Right atrium auricular region (tissue), 2 donors: ENCODE results near the gene VRK1. TPM values are rescaled to one million over a fixed set of nuclear protein-coding genes. Genes with fewer than 3 reads are reported as not detected.

ENCODE experiments used
- DNase-seq: peaks from one replicate; pipeline ENCODE4 v3.0.0-alpha.2; 2019; ENCODE audit warnings: low spot score
- H3K27ac ChIP-seq, 2 donors: fragments of 200-600 bp; sonication (generic); 1 replicate in 1 of 2; 2 replicates in 1 of 2; pipeline ENCODE4 v1.5.1; 2016 to 2019
- H3K27me3 ChIP-seq, 2 donors: fragments of 200-600 bp; sonication (generic); one replicate each; pipeline versions ENCODE4 v1.5.1 to v1.6.0; 2017 to 2019
- H3K36me3 ChIP-seq: fragments of 200-600 bp; sonication (generic); one replicate; pipeline ENCODE4 v1.5.1; 2016
- H3K4me1 ChIP-seq, 2 donors: fragments of 200-600 bp; sonication (generic); one replicate each; pipeline versions ENCODE4 v1.5.1 to v1.6.0; 2017 to 2019
- H3K4me3 ChIP-seq, 2 donors: fragments of 200-600 bp; sonication (generic); 1 replicate in 1 of 2; 2 replicates in 1 of 2; pipeline ENCODE4 v1.5.1; 2017 to 2019; ENCODE audit warnings: mild to moderate bottlenecking in 1 of 2, moderate library complexity in 1 of 2
- H3K9me3 ChIP-seq, 2 donors: fragments of 200-600 bp; sonication (generic); one replicate each; pipeline ENCODE4 v1.5.1; 2019
- total RNA-seq, 2 donors: library from RNA; depleted of rRNA; stranded (reverse); fragments of >200 nt; gene quantifications; one replicate each; pipeline ENCODE4 v1.1.0, GENCODE V29; 2016
- TF ChIP-seq, protein P1 (sequence below), 2 donors: fragments of 200-600 bp; sonication (generic); IDR thresholded peaks; one replicate each; pipeline ENCODE4 v1.5.1; 2019; ENCODE audit warnings: antibody characterized with exemption in 2 of 2

Gene VRK1
- total RNA-seq, 2 donors from 2014 or later: 8.7 to 10.0 TPM

DNA sequence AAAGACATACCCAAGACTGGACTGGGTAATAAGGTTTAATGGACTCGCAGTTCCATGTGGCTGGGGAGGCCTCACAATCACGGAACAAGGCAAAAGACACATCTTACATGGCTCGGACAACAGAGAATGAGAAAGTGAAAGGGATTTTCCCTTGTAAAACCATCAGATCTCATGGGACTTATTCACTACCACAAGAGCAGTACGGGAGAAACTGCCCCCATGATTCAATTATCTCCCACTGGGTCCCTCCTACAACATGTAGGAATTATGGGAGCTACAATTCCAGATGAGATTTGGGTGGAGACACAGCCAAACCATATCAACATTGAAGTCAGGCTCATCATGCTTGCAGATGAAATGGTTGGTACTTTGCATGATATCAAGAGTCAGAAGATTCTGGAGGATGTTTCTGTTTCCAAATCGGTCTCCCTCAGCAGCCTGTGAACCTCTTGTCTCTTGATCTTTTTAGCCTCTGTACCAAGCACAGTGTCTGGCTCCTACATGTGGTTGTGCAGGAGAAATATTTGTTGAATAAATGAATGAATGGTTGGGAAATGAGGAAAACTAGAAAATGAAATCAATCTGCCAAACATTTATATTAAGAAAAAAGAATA lies 98.6 kb downstream of the VRK1 start:
- TF ChIP-seq, protein P1, sequence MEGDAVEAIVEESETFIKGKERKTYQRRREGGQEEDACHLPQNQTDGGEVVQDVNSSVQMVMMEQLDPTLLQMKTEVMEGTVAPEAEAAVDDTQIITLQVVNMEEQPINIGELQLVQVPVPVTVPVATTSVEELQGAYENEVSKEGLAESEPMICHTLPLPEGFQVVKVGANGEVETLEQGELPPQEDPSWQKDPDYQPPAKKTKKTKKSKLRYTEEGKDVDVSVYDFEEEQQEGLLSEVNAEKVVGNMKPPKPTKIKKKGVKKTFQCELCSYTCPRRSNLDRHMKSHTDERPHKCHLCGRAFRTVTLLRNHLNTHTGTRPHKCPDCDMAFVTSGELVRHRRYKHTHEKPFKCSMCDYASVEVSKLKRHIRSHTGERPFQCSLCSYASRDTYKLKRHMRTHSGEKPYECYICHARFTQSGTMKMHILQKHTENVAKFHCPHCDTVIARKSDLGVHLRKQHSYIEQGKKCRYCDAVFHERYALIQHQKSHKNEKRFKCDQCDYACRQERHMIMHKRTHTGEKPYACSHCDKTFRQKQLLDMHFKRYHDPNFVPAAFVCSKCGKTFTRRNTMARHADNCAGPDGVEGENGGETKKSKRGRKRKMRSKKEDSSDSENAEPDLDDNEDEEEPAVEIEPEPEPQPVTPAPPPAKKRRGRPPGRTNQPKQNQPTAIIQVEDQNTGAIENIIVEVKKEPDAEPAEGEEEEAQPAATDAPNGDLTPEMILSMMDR (IDR thresholded peaks at IDR 0.05): no peak
- no peak overlapping the region for H3K4me3 ChIP-seq

DNA sequence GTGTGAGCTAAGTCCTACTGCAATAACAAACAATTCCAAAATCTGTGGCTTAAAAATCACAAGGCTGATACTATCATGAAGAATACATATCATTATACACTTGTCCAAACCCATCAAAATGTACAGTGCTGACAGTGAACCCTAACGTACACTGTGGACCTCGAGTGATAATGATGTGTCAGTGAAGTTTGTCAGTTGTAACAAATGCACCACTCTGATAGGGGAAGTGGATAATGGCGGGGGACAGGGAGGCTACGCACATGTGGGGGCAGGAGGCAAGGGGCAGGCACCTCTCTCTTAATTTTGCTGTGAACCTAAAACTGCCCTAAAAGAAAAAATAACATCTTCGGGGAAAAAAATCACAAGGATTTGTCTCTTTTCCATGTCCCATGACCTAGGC lies 100.0 kb downstream of the VRK1 start:
- H3K27ac ChIP-seq: no peak overlapping the region
- H3K4me1 ChIP-seq: no peaks in the 10 kb centered on the region
- H3K27me3 ChIP-seq: no peaks in the 10 kb centered on the region
- H3K4me3 ChIP-seq: no peak overlapping the region
- no peaks in the 10 kb centered on the region for H3K9me3 ChIP-seq
- TF ChIP-seq, protein P1 (IDR thresholded peaks at IDR 0.05): no peak
- no peak for DNase-seq
- no peaks in the 10 kb centered on the region for H3K36me3 ChIP-seq

More for the DNA sequence above, 98.6 kb downstream of the VRK1 start:
- Histone ChIP-seq H3K36me3 (no peaks in the 10 kb centered on the region), H3K27me3 (no peaks in the 10 kb centered on the region), H3K4me1 (no peaks in the 10 kb centered on the region), H3K9me3 (no peaks in the 10 kb centered on the region), H3K27ac (no peak overlapping the region)
- DNase-seq: no peak

GRCh38 chr14:96901227-96901626 lies 104.0 kb downstream of the VRK1 start:
- Histone ChIP-seq H3K36me3 (no peaks in the 10 kb centered on the region), H3K4me1 (no peaks in the 10 kb centered on the region), H3K27me3 (no peaks in the 10 kb centered on the region), H3K9me3 (no peaks in the 10 kb centered on the region), H3K4me3 (no peak overlapping the region), H3K27ac (no peak overlapping the region)
- TF ChIP-seq, protein P1 (IDR thresholded peaks at IDR 0.05): no peak
- DNase-seq: no peak

DNA sequence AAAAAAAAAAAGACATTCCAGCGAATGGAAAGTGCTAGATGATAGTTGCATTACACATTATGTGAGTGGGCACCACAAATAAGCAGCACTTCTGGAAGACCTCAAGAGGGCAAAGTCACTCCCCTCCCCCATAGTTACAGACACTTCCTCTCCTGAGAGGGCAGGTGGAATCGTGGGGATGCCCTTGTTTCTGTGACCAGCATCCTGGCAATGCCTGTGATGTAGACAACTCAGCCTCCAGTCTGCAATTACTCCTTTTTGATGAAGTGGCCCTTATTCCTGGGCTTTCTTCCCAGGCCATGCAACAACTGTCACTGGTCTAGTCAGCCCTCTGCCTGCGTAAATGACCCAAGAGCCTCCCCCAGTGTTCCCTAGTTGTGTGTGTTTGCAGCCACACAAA lies 104.8 kb downstream of the VRK1 start:
- TF ChIP-seq, protein P1 (IDR thresholded peaks at IDR 0.05): no peak
- Histone ChIP-seq H3K4me3 (no peak overlapping the region), H3K4me1 (no peaks in the 10 kb centered on the region), H3K27ac (no peak overlapping the region), H3K36me3 (no peaks in the 10 kb centered on the region), H3K9me3 (no peaks in the 10 kb centered on the region), H3K27me3 (no peaks in the 10 kb centered on the region)
- DNase-seq: no peak

- Histone ChIP-seq H3K27me3 (no peaks in the 10 kb centered on the region), H3K4me1 (no peaks in the 10 kb centered on the region), H3K9me3 (peaks cover 0 to 1% of the 10 kb centered on the region in 2 donors), H3K36me3 (no peaks in the 10 kb centered on the region), H3K4me3 (no peak overlapping the region), H3K27ac (no peak overlapping the region)
- no peak for DNase-seq
- TF ChIP-seq, protein P1 (IDR thresholded peaks at IDR 0.05): no peak
These were observed 106.4 kb downstream of the VRK1 start for GRCh38 chr14:96903444-96904023.

- TF ChIP-seq, protein P1 (IDR thresholded peaks at IDR 0.05): no peak
- Histone ChIP-seq H3K36me3 (no peaks in the 10 kb centered on the region), H3K4me3 (no peak overlapping the region), H3K9me3 (peaks cover 0 to 8% of the 10 kb centered on the region in 2 donors), H3K27me3 (no peaks in the 10 kb centered on the region), H3K27ac (no peak overlapping the region), H3K4me1 (no peaks in the 10 kb centered on the region)
- DNase-seq: no peak
These were observed 107.0 kb downstream of the VRK1 start for GRCh38 chr14:96904201-96904600.
